HCT116 (cell line): ENCODE measurements around the gene SLC35B2.

Experiments
- ATF3 ChIP-seq: IDR thresholded peaks from 2 replicates; pipeline ENCODE4 v1.6.1; 2012
- CBX3 ChIP-seq: IDR thresholded peaks from 2 replicates; pipeline ENCODE4 v1.6.1; 2012; ENCODE audit warnings: low read depth
- CEBPB ChIP-seq: IDR thresholded peaks from 2 replicates; pipeline ENCODE4 v1.6.1; 2012; ENCODE audit warnings: low read depth
- EGR1 ChIP-seq: IDR thresholded peaks from 2 replicates; pipeline ENCODE4 v1.6.1; 2012; ENCODE audit warnings: low read depth
- EZH2phosphoT487 ChIP-seq: fragments of 200-600 bp; IDR thresholded peaks from 2 replicates; pipeline ENCODE4 v1.6.1; 2018; ENCODE audit warnings: antibody characterized with exemption, borderline replicate concordance
- POLR2A ChIP-seq: IDR thresholded peaks from 2 replicates; pipeline ENCODE4 v1.7.0; 2011; ENCODE audit warnings: borderline replicate concordance; ENCODE audit not compliant: insufficient read depth, insufficient read length; ENCODE audit errors: extremely low read depth
- POLR2AphosphoS5 ChIP-seq: IDR thresholded peaks from 2 replicates; pipeline ENCODE4 v1.6.1; 2011; ENCODE audit warnings: mild to moderate bottlenecking, low read depth, low read length, moderate library complexity
- RAD21 ChIP-seq: IDR thresholded peaks from 2 replicates; pipeline ENCODE4 v1.6.1; 2012; ENCODE audit warnings: low read depth, mild to moderate bottlenecking
- SRF ChIP-seq: IDR thresholded peaks from 2 replicates; pipeline ENCODE4 v1.6.1; 2012; ENCODE audit warnings: low read depth
- YY1 ChIP-seq: IDR thresholded peaks from 2 replicates; pipeline ENCODE4 v1.6.1; 2011; ENCODE audit warnings: low read length, low read depth, moderate library complexity, mild to moderate bottlenecking; ENCODE audit not compliant: insufficient replicate concordance; ENCODE audit errors: extremely low read depth
- ZNF274 ChIP-seq: fragments of 200-500 bp; sonication (Bioruptor generic); IDR thresholded peaks from 2 replicates; pipeline ENCODE4 v1.6.1; 2014; ENCODE audit warnings: mild to moderate bottlenecking, low read depth, low read length, inconsistent platforms
- TF ChIP-seq, protein P1 (sequence below), 3 experiments: fragments of 200-600 bp in 1 of 3; sonication (generic) in 1 of 3; IDR thresholded peaks in 2 of 3; conservative IDR thresholded peaks in 1 of 3; 2 replicates each; pipeline ENCODE4 v1.5.1; 2012 to 2017; ENCODE audit warnings: low read depth in 2 of 3, low read length in 2 of 3, antibody characterized with exemption in 1 of 3, borderline replicate concordance in 1 of 3, control low read depth in 1 of 3, mild to moderate bottlenecking in 1 of 3, mixed read lengths in 1 of 3, mixed run types in 1 of 3, moderate library complexity in 1 of 3; ENCODE audit not compliant: insufficient read depth in 1 of 3

GRCh38 chr6:44260011-44260410, 2.7 kb upstream of the SLC35B2 start:
- TF ChIP-seq, protein P1, sequence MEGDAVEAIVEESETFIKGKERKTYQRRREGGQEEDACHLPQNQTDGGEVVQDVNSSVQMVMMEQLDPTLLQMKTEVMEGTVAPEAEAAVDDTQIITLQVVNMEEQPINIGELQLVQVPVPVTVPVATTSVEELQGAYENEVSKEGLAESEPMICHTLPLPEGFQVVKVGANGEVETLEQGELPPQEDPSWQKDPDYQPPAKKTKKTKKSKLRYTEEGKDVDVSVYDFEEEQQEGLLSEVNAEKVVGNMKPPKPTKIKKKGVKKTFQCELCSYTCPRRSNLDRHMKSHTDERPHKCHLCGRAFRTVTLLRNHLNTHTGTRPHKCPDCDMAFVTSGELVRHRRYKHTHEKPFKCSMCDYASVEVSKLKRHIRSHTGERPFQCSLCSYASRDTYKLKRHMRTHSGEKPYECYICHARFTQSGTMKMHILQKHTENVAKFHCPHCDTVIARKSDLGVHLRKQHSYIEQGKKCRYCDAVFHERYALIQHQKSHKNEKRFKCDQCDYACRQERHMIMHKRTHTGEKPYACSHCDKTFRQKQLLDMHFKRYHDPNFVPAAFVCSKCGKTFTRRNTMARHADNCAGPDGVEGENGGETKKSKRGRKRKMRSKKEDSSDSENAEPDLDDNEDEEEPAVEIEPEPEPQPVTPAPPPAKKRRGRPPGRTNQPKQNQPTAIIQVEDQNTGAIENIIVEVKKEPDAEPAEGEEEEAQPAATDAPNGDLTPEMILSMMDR (IDR thresholded peaks at IDR 0.05 in 2 of 3, conservative IDR thresholded peaks at IDR 0.05 in 1 of 3; ENCODE audit: borderline replicate concordance in 1 of 3, insufficient read depth in 1 of 3, low read depth in 2 of 3, low read length in 2 of 3), result no peak
- TF ChIP-seq RAD21, result no peak
- TF ChIP-seq POLR2A, result no peak
- no peak for TF ChIP-seq ZNF274
- TF ChIP-seq ATF3, result no peak
- no peak for TF ChIP-seq POLR2AphosphoS5
- TF ChIP-seq EGR1, result no peak
- TF ChIP-seq CEBPB, result no peak
- no peak for TF ChIP-seq EZH2phosphoT487
- no peak for TF ChIP-seq CBX3
- TF ChIP-seq SRF, result no peak
- TF ChIP-seq YY1, result no peak
